GM23338 (cell line): Measurements from ENCODE around the gene INO80E. TPM values are rescaled to one million over a fixed set of nuclear protein-coding genes. Genes with fewer than 3 reads are reported as not detected.

Experiments
- ATAC-seq: fragments of 200-7000 bp; cut with Tn5 transposase; 3 replicates; pipeline ENCODE4 v1.9.1; 2020
- DNase-seq: peaks from one replicate; pipeline ENCODE4 v3.0.0-alpha.2; 2015; ENCODE audit warnings: low spot score
- H2AFZ ChIP-seq: fragments of 200-600 bp; sonication (generic); 2 replicates; pipeline ENCODE4 v1.8.0; 2016; ENCODE audit warnings: antibody characterized with exemption, mild to moderate bottlenecking, moderate library complexity
- H3F3A ChIP-seq: fragments of 200-600 bp; sonication (generic); replicated peaks from 2 replicates; pipeline ENCODE4 v1.8.0; 2017; ENCODE audit warnings: antibody characterized with exemption, mixed run types, low read depth
- H3K27ac ChIP-seq: fragments of 200-600 bp; sonication (generic); 2 replicates; pipeline ENCODE4 v1.6.1; 2016; ENCODE audit warnings: low read depth
- H3K27me3 ChIP-seq: fragments of 200-600 bp; sonication (generic); 2 replicates; pipeline ENCODE4 v1.8.0; 2016; ENCODE audit warnings: mild to moderate bottlenecking, mixed run types, moderate library complexity; ENCODE audit not compliant: insufficient read depth
- H3K36me3 ChIP-seq: fragments of 200-600 bp; sonication (generic); 2 replicates; pipeline ENCODE4 v1.8.0; 2016; ENCODE audit warnings: mild to moderate bottlenecking; ENCODE audit not compliant: insufficient read depth
- H3K4me1 ChIP-seq: fragments of 200-600 bp; sonication (generic); 2 replicates; pipeline ENCODE4 v1.8.0; 2016; ENCODE audit warnings: mild to moderate bottlenecking, moderate library complexity; ENCODE audit not compliant: insufficient read depth
- H3K4me2 ChIP-seq: fragments of 200-600 bp; sonication (generic); 2 replicates; pipeline ENCODE4 v1.7.1; 2017; ENCODE audit warnings: mixed run types
- H3K4me3 ChIP-seq: fragments of 200-600 bp; sonication (generic); 2 replicates; pipeline ENCODE4 v1.6.1; 2016; ENCODE audit warnings: mixed run types
- H3K79me2 ChIP-seq: fragments of 200-600 bp; sonication (generic); replicated peaks from 2 replicates; pipeline ENCODE4 v1.8.0; 2017; ENCODE audit warnings: mild to moderate bottlenecking; ENCODE audit not compliant: insufficient read depth
- H3K9me2 ChIP-seq: fragments of 200-600 bp; sonication (generic); 2 replicates; pipeline ENCODE4 v1.8.0; 2017; ENCODE audit not compliant: insufficient read depth
- H4K20me1 ChIP-seq: fragments of 200-600 bp; sonication (generic); replicated peaks from 2 replicates; pipeline ENCODE4 v1.8.0; 2017; ENCODE audit warnings: mild to moderate bottlenecking; ENCODE audit not compliant: insufficient read depth
- H3K27ac Mint-ChIP-seq: 2 replicates; pipeline ENCODE4 v1.8.0; 2020; ENCODE audit warnings: inconsistent platforms, mild to moderate bottlenecking, moderate library complexity, mixed read lengths
- H3K27me3 Mint-ChIP-seq: 3 replicates; pipeline ENCODE4 v1.8.0; 2022; ENCODE audit warnings: low read depth, mild to moderate bottlenecking, moderate library complexity, mixed read lengths, inconsistent platforms; ENCODE audit not compliant: insufficient read depth, poor library complexity
- H3K36me3 Mint-ChIP-seq: 3 replicates; pipeline ENCODE4 v1.8.0; 2021; ENCODE audit warnings: low read depth, mild to moderate bottlenecking, inconsistent platforms, moderate library complexity, mixed read lengths
- H3K4me1 Mint-ChIP-seq: 3 replicates; pipeline ENCODE4 v1.8.0; 2020; ENCODE audit warnings: mild to moderate bottlenecking, inconsistent platforms, mixed read lengths
- H3K4me3 Mint-ChIP-seq: 3 replicates; pipeline ENCODE4 v1.8.0; 2021; ENCODE audit warnings: moderate library complexity, mild to moderate bottlenecking, inconsistent platforms, mixed read lengths
- H3K9me3 Mint-ChIP-seq: 3 replicates; pipeline ENCODE4 v1.8.0; 2020; ENCODE audit warnings: moderate library complexity, mild to moderate bottlenecking, inconsistent platforms, mixed read lengths
- CREB1 ChIP-seq: fragments of 250-450 bp; sonication (Bioruptor Pico); IDR thresholded peaks from 2 replicates; pipeline ENCODE4 v1.5.0; 2020; ENCODE audit warnings: low read depth, mild to moderate bottlenecking, moderate library complexity
- CTCF ChIP-seq, 2 experiments: fragments of 200-600 bp in 1 of 2; sonication (generic) in 1 of 2; conservative IDR thresholded peaks; 2 replicates each; pipeline versions ENCODE4 v1.5.1 to v1.6.1; 2016 to 2017; ENCODE audit warnings: antibody characterized with exemption in 2 of 2, low read depth in 2 of 2, mild to moderate bottlenecking in 2 of 2, moderate library complexity in 1 of 2
- EZH2phosphoT487 ChIP-seq: fragments of 200-600 bp; sonication (generic); IDR thresholded peaks from one replicate; pipeline ENCODE4 v1.8.1; 2018; ENCODE audit warnings: antibody characterized with exemption; ENCODE audit not compliant: unreplicated experiment
- JUNB ChIP-seq: IDR thresholded peaks from one replicate; pipeline ENCODE4 v1.6.1; 2016; ENCODE audit warnings: antibody characterized with exemption; ENCODE audit not compliant: unreplicated experiment
- NANOG ChIP-seq: IDR thresholded peaks from 2 replicates; pipeline ENCODE4 v1.6.1; 2016; ENCODE audit warnings: antibody characterized with exemption, borderline replicate concordance
- REST ChIP-seq: IDR thresholded peaks from one replicate; pipeline ENCODE4 v1.6.1; 2018; ENCODE audit warnings: antibody characterized with exemption; ENCODE audit not compliant: unreplicated experiment
- ZNF114 ChIP-seq: fragments of 250-450 bp; sonication (Bioruptor Pico); IDR thresholded peaks from 2 replicates; pipeline ENCODE4 v1.5.0; 2020; ENCODE audit warnings: mild to moderate bottlenecking, moderate library complexity
- ZNF331 ChIP-seq: fragments of 250-450 bp; sonication (Bioruptor Pico); IDR thresholded peaks from 2 replicates; pipeline ENCODE4 v1.5.0; 2020; ENCODE audit warnings: low read depth, mild to moderate bottlenecking, moderate library complexity
- ZNF462 ChIP-seq: fragments of 250-450 bp; sonication (Bioruptor Pico); IDR thresholded peaks from 2 replicates; pipeline ENCODE4 v1.5.0; 2020; ENCODE audit warnings: mild to moderate bottlenecking, moderate library complexity
- polyA plus RNA-seq: library from polyadenylated mRNA; unstranded; fragments of >200 nt; fragmentation: Nextera tagmentation; extraction: Ambion mirVana; gene quantifications from 2 replicates; pipeline ENCODE4 v1.2.1, GENCODE V29; 2016
- total RNA-seq: library from RNA; depleted of rRNA; stranded (reverse); fragments of >200 nt; shearing (Covaris generic); gene quantifications from 2 replicates; pipeline ENCODE4 v1.2.3, GENCODE V29; 2014

The INO80E gene
- total and polyA plus RNA-seq, 2 experiments from 2014 or later, result 66.0 to 71.0 TPM

DNA sequence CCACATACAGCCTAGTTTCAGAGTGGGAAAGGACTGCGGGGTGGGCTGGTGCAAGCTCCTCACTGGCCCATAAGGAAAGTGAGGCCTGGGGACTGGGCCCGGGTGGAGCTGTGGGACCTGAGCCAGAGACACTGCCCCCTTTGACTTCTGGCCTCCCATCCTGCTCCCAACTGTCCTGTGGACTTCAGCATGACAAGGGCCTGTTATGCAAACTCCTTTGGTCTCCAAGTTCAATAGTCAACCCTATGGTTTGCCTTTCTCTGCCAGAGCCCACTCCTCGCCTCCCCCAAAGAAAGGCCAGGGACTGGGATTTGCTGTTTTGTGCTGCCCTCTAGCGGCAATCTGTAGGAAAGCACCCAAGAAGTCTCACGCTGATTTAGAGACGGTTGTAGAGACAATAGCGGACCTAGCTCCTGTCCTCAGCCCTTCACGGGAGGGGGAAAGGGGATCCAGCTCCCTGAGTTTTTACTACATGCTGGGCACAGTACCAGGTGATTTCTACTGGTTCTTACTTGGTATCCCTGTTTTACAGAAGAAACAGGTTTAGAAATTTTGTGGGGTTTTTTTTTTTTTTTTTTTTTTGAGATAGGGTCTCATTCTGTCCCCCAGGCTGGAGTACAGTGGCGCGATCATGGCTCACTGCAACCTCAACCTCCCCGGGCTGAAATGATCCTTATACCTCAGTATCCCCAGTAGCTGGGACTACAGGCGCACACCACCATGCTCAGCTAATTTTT is 36.2 kb downstream of the INO80E start:
- Histone ChIP-seq H3K4me1 (peaks cover 24% of the 10 kb centered on the region), H3K27ac (no peak overlapping the region), H3K9me2 (no peaks in the 10 kb centered on the region), H3K4me3 (peak overlapping the region; percentile 83), H3K27me3 (peaks cover 10% of the 10 kb centered on the region; the same call in 1 of the 2 replicates), H4K20me1 (no peaks in the 10 kb centered on the region; the same call in 1 of the 2 replicates), H3K36me3 (no peaks in the 10 kb centered on the region), H3K4me2 (peak overlapping the region; percentile 95), H3K79me2 (no peaks in the 10 kb centered on the region), H3F3A (0 out of 2 replicates have a peak, but pooled peaks cover 3% of the 10 kb centered on the region), H2AFZ (peak overlapping the region; percentile 90)
- DNase-seq (peak; percentile 94), ATAC-seq (peak; percentile 49)
- Mint-ChIP-seq H3K4me3 (peak overlapping the region; percentile 83), H3K4me1 (peaks cover 39% of the 10 kb centered on the region), H3K36me3 (no peaks in the 10 kb centered on the region; the same call in 1 of the 3 replicates), H3K9me3 (peaks cover 3% of the 10 kb centered on the region; the same call in 1 of the 3 replicates), H3K27ac (no peak overlapping the region), H3K27me3 (peaks cover 21% of the 10 kb centered on the region)
- TF ChIP-seq CREB1 (no peak), CTCF (conservative IDR thresholded peaks at IDR 0.05; ENCODE audit: low read depth in 2 of 2) (peak; percentile 96 to 99)

- Mint-ChIP-seq H3K27ac (no peak overlapping the region), H3K27me3 (peaks cover 24% of the 10 kb centered on the region), H3K4me1 (peaks cover 29% of the 10 kb centered on the region), H3K36me3 (no peaks in the 10 kb centered on the region; the same call in 2 of the 3 replicates), H3K4me3 (no peak overlapping the region), H3K9me3 (peaks cover 3% of the 10 kb centered on the region; the same call in 1 of the 3 replicates)
- H3F3A ChIP-seq, result 0 out of 2 replicates have a peak, but pooled peaks cover 3% of the 10 kb centered on the region
- no peak for ATAC-seq
- no peak overlapping the region for H2AFZ ChIP-seq
- DNase-seq, result no peak
- no peaks in the 10 kb centered on the region for H3K9me2 ChIP-seq
- no peak overlapping the region for H3K4me3 ChIP-seq
- no peaks in the 10 kb centered on the region; the same call in 1 of the 2 replicates for H4K20me1 ChIP-seq
- no peak overlapping the region for H3K27ac ChIP-seq
- H3K79me2 ChIP-seq, result no peaks in the 10 kb centered on the region
- H3K27me3 ChIP-seq, result peaks cover 10% of the 10 kb centered on the region; the same call in 1 of the 2 replicates
- no peak overlapping the region for H3K4me2 ChIP-seq
- no peaks in the 10 kb centered on the region for H3K36me3 ChIP-seq
- peaks cover 24% of the 10 kb centered on the region for H3K4me1 ChIP-seq
- TF ChIP-seq REST (no peak), ZNF114 (CRISPR knock-in tag) (no peak), ZNF331 (CRISPR knock-in tag) (no peak), NANOG (no peak), JUNB (no peak), EZH2phosphoT487 (no peak), CREB1 (no peak), ZNF462 (CRISPR knock-in tag) (no peak)
These were observed 37.2 kb downstream of the INO80E start for GRCh38 chr16:30033270-30033669.
